HG03469 (cell line): Measurements from ENCODE around the gene KIRREL1.
"Not testable (repeated sequence)": the region's sequence is repeated elsewhere in the genome, so short reads cannot be mapped to it uniquely, and the experiment has no call there.

ENCODE experiments used
- ATAC-seq: cut with Tn5 transposase; IDR thresholded peaks from one replicate; pipeline ENCODE4 v1.9.1; 2021; ENCODE audit warnings: mild to moderate bottlenecking, moderate library complexity, moderate number of reproducible peaks; ENCODE audit not compliant: unreplicated experiment

KIRREL1 gene

GRCh38 chr1:158126425-158126824, 133.0 kb downstream of the KIRREL1 start:
- ATAC-seq = no peak

- ATAC-seq = not testable (repeated sequence)
These were observed 135.1 kb downstream of the KIRREL1 start for GRCh38 chr1:158128531-158128930.

GRCh38 chr1:158131217-158131616, 137.8 kb downstream of the KIRREL1 start:
- no peak for ATAC-seq

- no peak for ATAC-seq
These were observed 147.3 kb downstream of the KIRREL1 start for GRCh38 chr1:158140764-158141192.

GRCh38 chr1:158145173-158145719, 151.8 kb downstream of the KIRREL1 start:
- ATAC-seq = no peak

GRCh38 chr1:158146165-158146564, 152.7 kb downstream of the KIRREL1 start:
- ATAC-seq = no peak

- no peak for ATAC-seq
These were observed 153.3 kb downstream of the KIRREL1 start for GRCh38 chr1:158146739-158147138.

GRCh38 chr1:158147401-158147800, 154.0 kb downstream of the KIRREL1 start:
- ATAC-seq = no peak

GRCh38 chr1:158147869-158148268, 154.4 kb downstream of the KIRREL1 start:
- ATAC-seq = no peak

GRCh38 chr1:158148468-158148867, 155.0 kb downstream of the KIRREL1 start:
- no peak for ATAC-seq

- ATAC-seq = no peak
These were observed 155.7 kb downstream of the KIRREL1 start for GRCh38 chr1:158149175-158149574.
